GM19328 (cell line): Measurements from ENCODE around the gene FGFR2.

Experiments used
- ATAC-seq: cut with Tn5 transposase; IDR thresholded peaks from one replicate; pipeline ENCODE4 v1.9.1; 2021; ENCODE audit warnings: mild to moderate bottlenecking, moderate library complexity; ENCODE audit not compliant: unreplicated experiment

FGFR2 gene

GRCh38 chr10:121611393-121612159 is 13.3 kb upstream of the FGFR2 start:
- no peak for ATAC-seq

GRCh38 chr10:121610798-121611323 is 12.6 kb upstream of the FGFR2 start:
- no peak for ATAC-seq

- no peak for ATAC-seq
Measured at GRCh38 chr10:121609426-121610380, 11.5 kb upstream of the FGFR2 start.

GRCh38 chr10:121608469-121609190 is 10.4 kb upstream of the FGFR2 start:
- no peak for ATAC-seq

GRCh38 chr10:121607310-121608055 is 9.2 kb upstream of the FGFR2 start:
- no peak for ATAC-seq

- ATAC-seq, result no peak
Measured at GRCh38 chr10:121605708-121606107, 7.5 kb upstream of the FGFR2 start.

- no peak for ATAC-seq
Measured at GRCh38 chr10:121601458-121601857, 3.2 kb upstream of the FGFR2 start.

- ATAC-seq, result no peak
Measured at GRCh38 chr10:121600611-121601010, 2.4 kb upstream of the FGFR2 start.

- ATAC-seq, result no peak
Measured at GRCh38 chr10:121599947-121600346, 1.7 kb upstream of the FGFR2 start.

GRCh38 chr10:121597504-121598262 is 561 bp downstream of the FGFR2 start:
- no peak for ATAC-seq

- ATAC-seq, result no peak
Measured at GRCh38 chr10:121596689-121597503, 1.3 kb downstream of the FGFR2 start.

- ATAC-seq, result no peak
Measured at GRCh38 chr10:121595806-121596688, 2.2 kb downstream of the FGFR2 start.

GRCh38 chr10:121595351-121595805 is 2.9 kb downstream of the FGFR2 start:
- no peak for ATAC-seq

- ATAC-seq, result no peak
Measured at GRCh38 chr10:121594623-121595350, 3.5 kb downstream of the FGFR2 start.

- ATAC-seq, result no peak
Measured at GRCh38 chr10:121594076-121594475, 4.2 kb downstream of the FGFR2 start.

GRCh38 chr10:121593281-121594075 is 4.8 kb downstream of the FGFR2 start:
- no peak for ATAC-seq
